Muscle of back (tissue), 11 donors: ENCODE results near the gene TOR1B. TPM values are rescaled to one million over a fixed set of nuclear protein-coding genes. Genes with fewer than 3 reads are reported as not detected.
"Not testable (repeated sequence)": the region's sequence is repeated elsewhere in the genome, so short reads cannot be mapped to it uniquely, and the experiment has no call there.

ENCODE experiments used
- DNase-seq, 3 donors: peaks; one replicate each; pipeline versions ENCODE4 v3.0.0 to v3.0.0-alpha.2; 2013
- polyA plus RNA-seq, 10 donors: library from polyadenylated mRNA; unstranded; fragments of 120-200 nt; gene quantifications; one replicate each; pipeline ENCODE4 v1.2.1, GENCODE V29; 2013; ENCODE audit not compliant: insufficient read length in 10 of 10

Gene TOR1B
- polyA plus RNA-seq, 10 donors = 13.0 to 17.8 (median 15.4) TPM

DNA sequence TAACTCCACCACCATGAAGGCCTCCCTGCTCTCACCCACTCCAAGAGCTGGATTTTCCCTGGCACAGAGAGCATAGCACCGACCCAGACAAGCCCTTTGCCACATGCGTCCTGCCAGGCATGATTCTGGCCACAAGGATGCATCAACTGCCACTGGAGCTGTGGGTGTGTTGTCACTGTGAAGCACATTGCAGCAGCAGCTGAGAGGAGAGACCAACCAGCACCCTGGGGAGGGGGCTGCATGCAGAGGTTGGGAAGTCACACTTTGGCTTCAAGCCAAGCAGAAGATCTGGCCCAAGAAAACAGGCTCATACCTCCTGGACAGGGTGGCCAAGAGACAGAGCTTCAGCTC, 27.6 kb upstream of the TOR1B start:
- DNase-seq = no peak

DNA sequence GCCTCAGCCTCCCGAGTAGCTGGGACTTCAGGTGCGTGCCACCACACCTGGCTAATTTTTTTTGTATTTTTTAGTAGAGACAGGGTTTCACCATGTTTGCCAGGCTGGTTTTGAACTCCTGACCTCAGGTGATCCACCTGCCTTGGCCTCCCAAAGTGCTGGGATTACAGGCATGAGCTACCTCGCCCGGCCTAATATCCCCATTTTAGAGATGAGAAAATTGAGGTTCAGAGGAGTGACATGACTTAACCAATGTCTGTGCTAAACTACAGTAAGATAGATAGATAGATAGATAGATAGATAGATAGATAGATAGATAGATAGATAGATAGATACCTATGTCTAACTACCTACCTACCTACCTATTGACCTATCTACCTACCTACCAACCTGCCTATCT, 26.9 kb upstream of the TOR1B start:
- DNase-seq = not testable (repeated sequence)

DNA sequence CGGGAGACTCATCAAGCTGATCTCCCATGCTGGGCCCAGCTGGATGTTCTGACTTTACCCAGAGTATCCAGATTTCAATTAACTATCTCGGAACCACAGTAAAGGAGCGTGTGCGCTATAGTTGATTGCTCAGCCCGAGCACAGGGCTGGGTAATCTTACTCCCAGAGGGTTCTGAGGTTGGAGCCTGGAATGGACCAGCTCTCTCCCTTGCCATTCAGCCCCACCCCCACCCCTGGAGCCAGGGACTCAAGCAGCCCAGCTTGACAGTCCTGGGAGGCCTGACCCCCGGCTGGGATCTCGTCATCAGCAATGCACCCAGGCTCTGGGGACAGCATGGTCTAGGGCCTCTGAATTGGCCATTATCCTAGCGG, 26.4 kb upstream of the TOR1B start:
- no peak for DNase-seq

DNA sequence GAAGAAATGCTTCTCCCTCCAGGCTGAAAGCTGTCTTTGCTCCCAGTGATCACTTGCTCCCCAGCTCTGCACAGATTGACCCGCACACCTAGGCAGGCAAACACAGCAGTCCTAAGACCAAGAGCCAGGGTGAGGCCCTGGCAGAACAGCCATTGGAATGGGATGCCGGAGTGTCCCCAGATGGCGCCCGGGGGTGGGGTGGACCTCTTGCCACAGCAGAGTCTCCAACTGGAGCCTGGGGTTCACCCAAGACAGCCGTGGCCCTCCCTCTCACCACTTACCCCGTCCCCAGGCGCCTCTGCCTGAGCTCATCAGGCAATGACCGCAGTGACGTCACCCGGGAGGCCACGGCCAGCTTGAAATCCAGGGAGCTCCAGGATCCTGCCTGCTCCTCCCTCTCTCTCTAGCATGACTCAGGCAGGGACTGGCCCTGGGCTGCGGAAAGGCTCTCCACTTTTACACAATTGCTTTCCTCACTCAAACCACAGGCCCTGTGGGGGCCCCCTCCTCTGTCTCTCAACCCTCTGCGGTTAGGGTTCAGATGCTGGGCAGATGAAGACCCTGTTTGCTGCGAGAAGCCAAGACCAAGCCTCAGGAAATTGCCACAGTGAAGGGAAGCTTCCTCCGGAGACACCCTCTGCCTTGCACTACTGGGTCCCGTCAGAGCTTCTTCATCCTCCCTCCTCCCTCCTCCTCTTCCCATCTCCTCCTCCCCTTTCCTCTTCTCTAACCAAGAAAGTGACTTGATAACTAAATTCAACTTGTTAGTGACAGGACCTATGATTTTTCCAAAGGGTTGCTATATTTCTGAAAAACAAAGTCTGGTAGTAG, 25.8 kb upstream of the TOR1B start:
- DNase-seq = peak; percentile 94 to 99 (median 96)

DNA sequence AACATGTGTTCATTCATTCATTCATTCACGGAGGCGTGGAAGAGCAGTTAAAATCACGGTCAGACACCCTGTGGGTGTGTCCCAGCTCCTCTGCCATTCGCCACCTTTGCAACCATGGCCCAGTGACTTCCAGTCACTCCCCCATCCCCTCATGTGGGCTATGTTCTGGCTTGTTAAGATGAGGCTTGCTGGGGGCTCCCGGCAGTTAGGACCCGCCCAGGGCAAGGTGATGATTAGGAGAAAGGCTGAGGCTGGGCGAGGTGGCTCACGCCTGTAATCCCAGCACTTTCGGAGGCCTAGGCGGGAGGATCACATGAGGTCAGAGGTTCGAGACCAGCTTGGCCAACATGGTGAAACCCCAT, 25.2 kb upstream of the TOR1B start:
- no peak for DNase-seq

DNA sequence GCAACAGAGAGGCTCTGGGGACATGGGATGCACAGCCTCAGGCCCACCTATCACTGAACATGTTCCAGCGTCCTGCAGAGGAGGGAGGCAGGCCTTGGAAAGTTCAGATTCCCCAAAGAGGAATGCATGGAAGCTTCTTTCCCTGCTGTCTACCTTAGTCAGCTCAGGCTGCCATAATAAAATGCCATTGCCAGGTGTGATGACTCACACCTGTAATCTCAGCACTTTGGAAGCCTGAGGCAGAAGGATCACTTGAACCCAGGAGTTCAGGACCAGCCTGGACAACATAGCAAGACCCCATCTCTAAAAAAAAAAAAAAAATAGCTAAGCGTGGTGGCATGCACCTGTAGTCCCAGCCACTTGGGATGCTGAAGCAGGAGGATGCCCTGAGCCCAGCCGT, 24.5 kb upstream of the TOR1B start:
- no peak for DNase-seq

DNA sequence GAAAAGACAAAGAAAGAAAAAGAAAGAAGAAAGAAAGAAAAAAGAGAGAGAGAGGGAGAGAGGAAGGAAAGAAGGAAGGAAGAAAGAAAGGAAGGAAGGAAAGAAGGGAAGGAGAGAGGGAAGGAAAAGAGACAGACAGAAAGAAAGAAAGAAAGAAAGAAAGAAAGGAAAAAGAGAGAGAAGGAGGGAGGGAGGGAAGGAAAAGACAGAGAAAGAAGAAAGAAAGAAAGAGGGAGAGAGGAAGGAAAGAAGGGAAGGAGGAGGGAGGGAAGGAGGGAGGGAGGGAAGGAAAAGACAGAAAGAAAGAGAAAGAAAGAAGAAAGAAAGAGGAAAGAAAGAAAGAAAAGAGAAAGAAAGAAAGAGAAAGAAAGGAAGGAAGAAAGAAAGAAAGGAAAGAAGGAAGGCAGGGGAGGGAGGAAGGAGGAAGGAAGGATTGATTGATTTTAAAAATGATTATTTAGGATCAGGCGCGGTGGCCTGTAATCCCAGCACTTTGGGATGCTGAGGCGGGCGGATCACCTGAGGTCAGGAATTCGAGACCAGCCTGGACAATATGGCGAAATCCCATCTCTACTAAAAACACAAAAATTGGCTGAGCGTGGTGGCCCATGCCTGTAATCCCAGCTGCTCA, 23.3 kb upstream of the TOR1B start:
- no peak for DNase-seq

DNA sequence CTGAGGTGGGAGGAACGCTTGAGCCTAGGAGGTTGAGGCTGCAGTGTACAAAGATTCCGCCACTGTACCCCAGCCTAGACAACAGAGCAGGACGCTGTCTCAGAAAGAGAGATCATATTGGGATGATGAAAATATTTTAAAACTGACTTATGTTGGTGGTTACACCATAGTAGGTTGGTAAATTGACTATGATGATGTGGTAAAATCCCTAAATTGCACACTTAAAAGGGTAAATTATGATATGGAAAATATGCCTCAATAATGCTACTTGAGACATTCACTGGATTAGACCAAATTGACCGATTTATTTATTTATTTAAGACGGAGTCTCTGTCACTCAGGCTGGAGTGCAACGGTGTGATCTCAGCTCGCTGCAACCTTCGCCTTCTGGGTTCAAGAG, 21.9 kb upstream of the TOR1B start:
- DNase-seq = no peak

DNA sequence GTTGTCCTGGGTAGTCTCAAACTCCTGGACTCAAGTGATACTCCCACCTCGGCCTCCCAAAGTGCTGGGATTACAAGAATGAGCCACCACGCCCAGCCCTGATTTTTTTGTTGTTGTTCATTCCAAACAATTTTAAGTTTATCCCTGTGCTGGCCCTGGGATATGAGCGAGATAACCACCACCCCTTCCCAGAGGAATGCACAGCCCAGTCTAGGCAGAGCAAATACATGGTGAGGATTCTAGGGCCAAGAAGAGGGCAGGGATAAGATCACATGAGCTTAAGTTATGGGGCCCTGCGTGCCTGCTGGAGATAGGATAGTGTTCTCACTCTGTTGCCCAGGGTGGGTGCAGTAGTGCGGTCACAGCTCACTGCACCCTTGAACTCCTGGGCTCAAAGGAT, 21.0 kb upstream of the TOR1B start:
- no peak for DNase-seq

DNA sequence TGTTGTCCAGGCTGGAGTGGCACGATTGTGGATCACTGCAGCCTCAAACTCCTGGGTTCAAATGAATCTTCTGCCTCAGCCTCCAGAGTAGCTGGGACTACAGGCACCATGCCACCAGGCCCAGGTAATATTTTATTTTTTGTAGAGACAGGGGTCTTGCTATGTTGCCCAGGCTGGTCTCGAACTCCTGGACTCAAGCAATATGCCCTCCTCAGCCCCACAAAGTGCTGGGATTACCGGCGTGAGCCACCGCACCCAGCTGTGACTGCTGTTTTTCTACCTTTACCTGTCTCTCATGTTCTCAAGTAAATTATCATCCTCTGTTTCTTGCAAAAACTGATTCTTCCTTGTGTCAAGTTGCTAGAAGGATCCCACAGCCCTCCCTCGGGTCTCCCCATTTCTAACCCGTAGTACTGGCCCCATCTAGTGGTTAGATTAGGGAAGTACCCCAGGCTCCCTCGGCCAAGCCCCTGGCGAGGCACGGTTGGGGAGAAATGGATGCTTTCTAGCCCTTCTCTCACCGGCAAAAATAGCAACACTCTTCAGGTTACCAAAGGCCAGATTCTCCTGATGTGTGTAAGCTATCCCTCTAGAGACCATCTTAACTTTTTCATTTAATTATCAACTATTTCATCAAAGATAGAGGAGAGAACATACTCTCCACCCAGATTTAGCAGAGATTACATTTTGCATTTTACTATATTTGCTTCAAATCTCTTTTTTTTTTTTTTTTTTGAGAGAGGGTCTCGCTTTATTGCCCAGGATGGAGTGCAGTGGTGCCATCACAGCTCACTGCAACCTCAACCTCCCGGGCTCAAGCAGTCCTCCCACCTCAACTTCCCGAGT, 19.2 kb upstream of the TOR1B start:
- peak; percentile 66 to 87 (median 79) for DNase-seq

DNA sequence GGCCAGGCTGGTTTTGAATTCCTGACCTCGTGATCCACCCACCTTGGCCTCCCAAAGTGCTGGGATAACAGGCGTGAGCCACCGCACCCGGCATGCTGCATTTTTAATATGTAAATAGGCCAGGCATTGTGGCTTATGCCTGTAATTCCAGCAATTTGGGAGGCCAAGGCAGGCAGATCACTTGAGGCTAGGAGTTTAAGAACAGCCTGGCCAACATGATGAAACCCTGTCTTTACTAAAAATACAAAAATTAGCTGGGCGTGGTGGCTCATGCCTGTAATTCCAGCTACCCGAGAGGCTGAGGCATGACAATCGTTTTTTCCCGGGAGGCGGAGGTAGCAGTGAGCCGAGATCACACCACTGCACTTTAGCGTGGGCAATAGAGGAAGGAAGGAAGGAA, 18.0 kb upstream of the TOR1B start:
- DNase-seq = not testable (repeated sequence)

DNA sequence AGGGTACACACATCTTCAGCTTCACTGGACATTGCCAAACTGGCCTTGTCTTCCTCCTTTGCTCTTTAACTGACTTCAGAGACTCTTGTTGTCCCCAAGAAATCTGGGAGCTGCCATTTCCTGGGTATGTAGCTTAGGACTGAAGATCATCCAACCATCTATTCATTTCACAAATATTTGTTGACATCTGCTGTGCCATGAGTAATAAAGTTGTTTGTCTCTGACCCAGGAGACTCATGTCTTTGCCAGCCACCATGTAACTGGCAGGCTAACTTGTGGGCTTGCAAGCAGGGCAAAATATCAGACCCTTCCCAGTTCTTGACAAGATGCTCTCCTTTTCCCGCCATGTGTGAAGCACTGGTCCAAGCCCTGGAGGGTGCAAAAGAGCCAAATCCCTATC, 17.1 kb upstream of the TOR1B start:
- DNase-seq = no peak

DNA sequence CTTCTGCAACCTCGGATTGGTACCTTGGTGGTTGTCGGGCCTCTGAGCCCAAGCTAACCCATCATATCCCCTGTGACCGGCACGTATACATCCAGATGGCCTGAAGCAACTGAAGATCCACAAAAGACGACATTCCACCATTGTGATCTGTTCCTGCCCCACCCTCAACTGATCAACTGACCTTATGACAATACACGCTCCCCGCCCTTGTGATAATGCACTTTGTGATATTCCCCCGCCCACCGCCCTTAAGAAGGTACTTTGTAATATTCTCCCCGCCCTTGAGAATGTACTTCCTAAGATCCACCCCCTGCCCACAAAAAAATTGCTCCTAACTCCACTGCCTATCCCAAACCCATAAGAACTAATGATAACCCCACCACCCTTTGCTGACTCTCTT, 16.5 kb upstream of the TOR1B start:
- DNase-seq = no peak

DNA sequence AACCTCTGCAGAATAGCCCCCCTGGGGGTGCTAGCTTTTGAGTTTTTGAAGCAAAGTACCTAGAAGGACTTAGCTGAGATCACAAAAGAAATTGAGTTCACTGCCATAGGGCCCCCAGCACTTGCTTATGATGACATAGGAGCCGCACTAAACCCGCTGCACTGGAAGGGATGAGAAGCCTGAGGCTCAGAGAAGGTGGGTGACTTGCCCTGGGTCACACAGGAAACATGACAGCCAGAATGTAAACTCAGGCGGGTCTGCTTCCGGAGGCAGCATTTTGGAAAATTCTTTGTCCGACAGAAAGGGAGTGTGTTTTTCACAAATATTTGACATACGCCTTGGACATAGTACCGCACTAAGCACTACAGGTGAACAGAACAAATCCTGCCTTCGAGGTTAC, 8.4 kb upstream of the TOR1B start:
- DNase-seq = no peak

DNA sequence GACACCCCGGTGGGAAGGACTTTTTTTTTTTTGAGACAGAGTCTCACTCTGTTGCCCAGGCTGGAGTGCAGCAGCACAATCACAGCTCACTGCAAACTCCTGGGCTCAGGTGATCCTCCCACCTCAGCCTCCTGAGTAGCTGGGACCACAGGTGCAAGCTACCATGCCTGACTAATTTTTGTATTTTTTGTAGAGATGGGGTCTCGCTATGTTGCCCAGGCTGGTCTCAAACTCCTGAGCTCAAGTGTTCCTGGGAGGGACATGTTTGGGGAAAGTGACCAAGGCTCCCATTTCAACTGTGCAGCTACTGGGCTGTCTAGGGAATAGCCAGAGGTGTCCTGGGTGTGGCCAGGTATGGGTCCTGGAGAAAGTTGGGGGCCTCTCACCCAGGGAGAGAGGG, 7.0 kb upstream of the TOR1B start:
- not testable (repeated sequence) for DNase-seq

DNA sequence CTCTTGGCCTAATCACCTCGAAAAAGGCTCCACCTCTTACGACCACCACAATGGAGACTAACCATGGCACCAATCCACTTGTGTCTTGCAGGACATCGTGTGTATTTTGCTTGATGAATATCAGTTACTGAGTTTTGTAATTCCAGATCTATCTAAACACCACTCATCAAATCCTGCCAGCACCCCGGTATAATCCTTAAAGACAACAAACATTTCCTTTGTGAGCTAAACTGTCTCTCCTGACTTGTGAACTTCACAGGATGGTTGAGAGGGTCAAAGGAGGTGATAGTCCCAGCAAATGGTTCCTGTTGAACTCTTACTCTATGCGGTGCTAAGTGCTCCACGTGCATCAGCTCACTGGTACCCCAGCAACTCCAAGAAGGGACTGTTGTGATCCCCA, 4.0 kb upstream of the TOR1B start:
- DNase-seq = no peak

DNA sequence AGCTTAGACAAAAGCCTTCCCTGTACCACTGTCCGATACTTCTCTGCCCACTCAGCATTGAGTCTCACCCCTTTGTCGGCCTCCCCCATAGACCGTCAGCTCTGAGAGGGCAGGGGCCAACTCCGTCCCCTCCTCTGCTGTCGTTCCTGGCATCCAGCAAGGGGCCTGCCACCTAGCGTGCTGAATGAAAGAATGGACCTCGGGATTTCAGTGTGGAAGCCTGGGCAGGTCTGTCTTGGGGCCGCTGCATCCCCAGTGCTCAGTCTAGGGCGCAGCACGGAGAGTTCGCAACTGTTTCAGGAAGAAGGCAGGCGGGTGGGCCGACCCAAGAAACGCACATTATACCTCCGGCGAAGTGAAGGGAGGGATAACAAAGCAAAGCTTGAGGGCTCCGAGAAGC, 1.5 kb upstream of the TOR1B start:
- DNase-seq = no peak

DNA sequence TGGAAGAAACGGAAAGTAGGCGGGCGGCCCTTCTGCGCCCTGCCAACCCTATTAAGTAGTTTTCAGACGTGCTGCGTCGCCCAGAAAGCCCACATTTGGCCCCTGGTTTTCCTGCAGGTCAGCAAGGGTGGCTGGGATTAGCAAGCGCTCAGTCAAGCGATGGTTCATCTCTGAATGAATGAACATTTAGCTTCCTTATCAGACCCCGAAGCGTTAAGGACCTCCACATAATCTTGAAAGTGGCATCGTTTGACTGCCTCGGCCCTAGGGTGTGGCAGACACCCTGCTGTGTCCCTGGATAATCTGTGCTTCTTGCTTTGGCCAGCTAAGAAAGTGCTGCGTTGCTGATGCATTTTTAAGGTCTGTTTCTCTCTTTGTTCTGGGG, 684 bp downstream of the TOR1B start:
- no peak for DNase-seq

DNA sequence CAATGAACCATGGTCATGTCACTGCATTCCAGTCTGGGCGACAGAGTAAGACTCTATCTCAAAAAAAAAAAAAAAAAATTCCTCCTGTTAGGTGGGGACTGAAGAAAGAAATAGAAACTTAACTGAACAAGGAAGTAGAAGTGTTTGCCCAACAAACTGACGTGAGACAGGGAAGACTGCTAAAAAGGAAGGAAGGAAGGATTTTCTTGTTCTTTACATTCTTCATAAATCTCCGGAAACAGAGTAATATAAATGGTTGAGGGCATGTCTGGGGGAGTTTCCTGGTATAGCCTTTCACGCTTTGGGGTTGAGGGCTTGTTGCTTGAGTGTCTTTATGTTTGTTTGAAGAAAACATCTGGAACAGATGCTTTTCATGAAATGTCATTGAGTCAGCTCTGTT, 3.1 kb downstream of the TOR1B start:
- no peak for DNase-seq

DNA sequence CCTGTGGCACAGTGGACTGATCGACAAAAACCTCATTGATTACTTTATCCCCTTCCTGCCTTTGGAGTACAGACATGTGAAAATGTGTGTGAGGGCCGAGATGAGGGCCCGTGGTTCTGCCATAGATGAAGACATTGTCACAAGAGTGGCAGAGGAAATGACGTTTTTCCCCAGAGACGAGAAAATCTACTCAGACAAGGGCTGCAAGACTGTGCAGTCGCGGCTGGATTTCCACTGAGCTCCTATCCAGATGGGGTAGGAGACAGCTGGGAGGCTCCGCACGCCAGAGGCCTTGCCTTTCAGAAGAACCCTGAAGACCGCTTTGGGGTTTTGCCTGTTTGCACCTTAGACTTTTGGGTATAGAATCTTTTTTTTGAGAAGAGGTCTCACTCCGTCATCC, 6.4 kb downstream of the TOR1B start:
- no peak for DNase-seq

DNA sequence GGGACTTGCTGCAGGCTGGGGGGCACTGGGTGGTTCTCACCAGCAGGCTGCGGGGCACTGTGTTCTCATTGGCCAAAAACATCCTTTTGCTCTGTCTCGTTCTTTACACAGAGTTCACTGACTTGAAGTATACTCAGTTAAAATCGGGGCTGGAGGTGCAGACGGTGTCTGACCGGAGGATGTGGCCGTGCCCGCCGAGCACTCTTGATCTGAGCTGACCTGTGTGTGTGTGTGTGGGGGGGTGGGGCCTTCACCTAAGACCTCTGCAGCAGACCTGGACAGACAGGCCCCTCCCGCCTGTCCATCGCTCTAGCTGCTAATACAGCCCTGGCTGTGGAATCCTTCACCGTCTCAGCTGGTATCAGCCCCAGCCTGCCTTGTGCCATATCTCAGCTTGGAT, 7.1 kb downstream of the TOR1B start:
- DNase-seq = no peak

DNA sequence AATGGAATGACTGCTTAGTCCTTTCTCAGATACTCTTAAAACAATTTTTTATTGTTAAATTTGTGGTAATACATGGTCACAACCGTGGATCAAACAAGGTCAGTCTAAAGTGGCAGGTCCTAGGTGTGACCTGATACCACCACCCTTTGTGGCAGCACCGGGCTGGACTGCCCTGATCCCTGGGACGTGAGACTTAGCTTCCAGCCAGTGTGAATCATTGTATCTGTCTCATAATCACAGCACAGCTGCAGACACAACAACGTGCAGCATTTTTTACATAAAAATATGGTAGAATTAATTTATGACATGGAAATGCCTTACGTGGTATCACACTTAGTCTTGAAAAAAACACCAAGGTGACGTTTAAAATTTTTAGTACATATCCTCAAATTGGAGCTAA, 7.8 kb downstream of the TOR1B start:
- no peak for DNase-seq

DNA sequence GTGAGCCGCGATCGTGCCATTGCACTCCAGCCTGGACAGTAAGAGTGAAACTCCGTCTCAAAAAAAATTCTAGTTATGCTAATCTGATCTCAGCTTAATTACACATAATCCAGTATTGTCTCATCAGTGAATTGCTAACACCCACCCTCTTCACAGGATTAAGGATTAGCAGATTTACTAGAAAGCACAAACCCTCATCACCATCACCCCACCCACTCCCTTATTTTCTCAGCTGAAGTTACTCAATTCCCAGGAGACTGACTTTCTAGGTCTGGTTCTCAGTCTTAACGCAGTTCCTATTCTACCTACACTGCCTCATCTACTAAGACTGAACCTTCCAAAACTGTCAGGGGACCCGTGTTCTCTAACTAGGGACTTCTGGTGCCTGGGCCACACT, 9.0 kb downstream of the TOR1B start:
- DNase-seq = no peak
